Measurements from ENCODE around the gene RAMP2.

GRCh38 chr17:42783791-42784138 lies 22.7 kb downstream of the RAMP2 start:
- TF ChIP-seq, protein P1, sequence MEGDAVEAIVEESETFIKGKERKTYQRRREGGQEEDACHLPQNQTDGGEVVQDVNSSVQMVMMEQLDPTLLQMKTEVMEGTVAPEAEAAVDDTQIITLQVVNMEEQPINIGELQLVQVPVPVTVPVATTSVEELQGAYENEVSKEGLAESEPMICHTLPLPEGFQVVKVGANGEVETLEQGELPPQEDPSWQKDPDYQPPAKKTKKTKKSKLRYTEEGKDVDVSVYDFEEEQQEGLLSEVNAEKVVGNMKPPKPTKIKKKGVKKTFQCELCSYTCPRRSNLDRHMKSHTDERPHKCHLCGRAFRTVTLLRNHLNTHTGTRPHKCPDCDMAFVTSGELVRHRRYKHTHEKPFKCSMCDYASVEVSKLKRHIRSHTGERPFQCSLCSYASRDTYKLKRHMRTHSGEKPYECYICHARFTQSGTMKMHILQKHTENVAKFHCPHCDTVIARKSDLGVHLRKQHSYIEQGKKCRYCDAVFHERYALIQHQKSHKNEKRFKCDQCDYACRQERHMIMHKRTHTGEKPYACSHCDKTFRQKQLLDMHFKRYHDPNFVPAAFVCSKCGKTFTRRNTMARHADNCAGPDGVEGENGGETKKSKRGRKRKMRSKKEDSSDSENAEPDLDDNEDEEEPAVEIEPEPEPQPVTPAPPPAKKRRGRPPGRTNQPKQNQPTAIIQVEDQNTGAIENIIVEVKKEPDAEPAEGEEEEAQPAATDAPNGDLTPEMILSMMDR (IDR thresholded peaks at IDR 0.05), result no peak
- TF ChIP-seq POLR2A (IDR thresholded peaks at IDR 0.05), result no peak
- TF ChIP-seq EP300 (IDR thresholded peaks at IDR 0.05), result no peak

Data from ovary (tissue), 3 donors.